GM19193 (cell line): ENCODE results near the gene LCN12.

ENCODE experiments used
- POLR2A ChIP-seq: IDR thresholded peaks from 4 replicates; pipeline ENCODE4 v1.6.1; 2011; ENCODE audit not compliant: insufficient read depth, insufficient read length; ENCODE audit errors: extremely low read depth

LCN12 gene

DNA sequence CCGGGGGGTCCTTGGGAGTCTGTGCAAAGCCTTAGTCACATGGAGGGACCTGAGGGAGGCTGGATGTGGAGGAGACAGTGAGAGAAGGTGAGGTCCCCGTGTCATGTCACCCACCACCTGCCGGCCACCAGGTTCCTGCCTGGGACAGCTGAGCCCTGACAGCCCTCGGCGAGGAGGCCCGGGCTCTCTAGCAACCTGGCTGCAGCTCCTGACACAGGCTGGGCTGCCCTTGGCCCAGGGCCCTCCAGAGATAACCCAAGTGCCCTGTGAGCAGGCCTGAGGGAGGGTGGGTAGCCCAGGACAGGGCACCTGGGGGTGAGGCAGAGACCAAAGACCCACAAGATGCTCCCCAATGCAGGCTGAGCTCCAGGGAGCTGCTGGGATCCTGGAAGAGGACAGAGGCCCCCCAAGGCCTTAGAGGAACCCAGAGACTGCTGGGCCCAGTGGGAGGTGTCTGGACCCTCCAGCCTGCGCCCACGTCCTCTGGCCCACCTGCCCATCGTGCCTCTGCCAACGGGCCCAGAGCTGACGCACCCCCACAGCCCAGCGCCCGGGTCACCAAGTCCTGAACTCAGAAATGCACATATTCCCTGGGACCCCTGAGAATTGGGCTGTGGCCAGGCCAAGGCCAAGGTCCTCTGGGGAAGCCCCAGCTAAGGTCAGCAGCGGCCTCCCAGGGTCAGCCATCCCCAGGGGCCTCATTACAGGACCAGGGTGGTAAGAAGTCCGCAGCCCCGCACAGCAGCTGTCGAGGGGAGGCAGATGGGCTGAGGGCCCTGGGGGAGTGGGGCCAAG lies 16.5 kb downstream of the LCN12 start:
- TF ChIP-seq POLR2A: no peak

- no peak for TF ChIP-seq POLR2A
These were observed 17.1 kb downstream of the LCN12 start for GRCh38 chr9:136969150-136969549.

DNA sequence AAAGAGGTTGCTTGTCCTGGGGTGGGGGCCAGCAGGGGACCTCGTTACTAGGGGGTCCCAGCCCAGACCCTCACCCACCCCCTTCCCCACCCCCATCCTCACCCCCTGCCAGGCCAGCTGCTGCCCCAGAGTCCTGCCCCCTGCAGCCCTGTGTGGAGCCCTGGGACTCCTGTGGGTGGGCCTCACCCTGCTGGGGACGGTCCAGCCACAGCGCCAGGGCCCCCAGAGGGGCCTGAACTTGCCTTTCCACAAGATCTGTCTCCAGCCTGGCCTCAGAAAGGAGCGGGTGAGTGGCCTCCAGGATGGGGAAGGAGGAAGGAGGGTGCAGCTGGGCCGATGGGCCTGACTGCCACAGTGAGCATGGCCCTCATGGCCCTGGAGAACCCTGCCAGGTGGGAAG lies 17.7 kb downstream of the LCN12 start:
- no peak for TF ChIP-seq POLR2A

DNA sequence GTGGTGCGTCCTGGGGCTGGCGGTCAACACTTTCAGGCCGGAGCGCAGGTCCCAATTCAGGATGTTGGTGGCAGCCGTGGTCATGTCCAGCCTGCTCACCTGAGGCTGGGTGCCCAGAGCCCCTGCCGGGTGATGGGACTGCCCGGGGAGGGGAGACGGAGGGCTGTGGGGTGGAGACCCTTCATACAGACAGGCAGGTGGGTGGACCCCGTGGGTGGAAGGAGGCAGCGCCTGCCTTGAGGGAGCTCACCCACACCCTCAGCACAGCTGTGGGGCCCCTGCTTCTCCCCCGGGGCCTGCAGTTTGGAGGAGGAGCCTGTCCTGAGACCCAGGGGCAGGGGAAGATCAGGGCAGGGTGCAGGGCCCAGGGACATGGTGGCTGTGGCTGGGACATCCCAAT lies 18.3 kb downstream of the LCN12 start:
- TF ChIP-seq POLR2A: no peak

- no peak for TF ChIP-seq POLR2A
These were observed 19.7 kb downstream of the LCN12 start for GRCh38 chr9:136971746-136972145.

DNA sequence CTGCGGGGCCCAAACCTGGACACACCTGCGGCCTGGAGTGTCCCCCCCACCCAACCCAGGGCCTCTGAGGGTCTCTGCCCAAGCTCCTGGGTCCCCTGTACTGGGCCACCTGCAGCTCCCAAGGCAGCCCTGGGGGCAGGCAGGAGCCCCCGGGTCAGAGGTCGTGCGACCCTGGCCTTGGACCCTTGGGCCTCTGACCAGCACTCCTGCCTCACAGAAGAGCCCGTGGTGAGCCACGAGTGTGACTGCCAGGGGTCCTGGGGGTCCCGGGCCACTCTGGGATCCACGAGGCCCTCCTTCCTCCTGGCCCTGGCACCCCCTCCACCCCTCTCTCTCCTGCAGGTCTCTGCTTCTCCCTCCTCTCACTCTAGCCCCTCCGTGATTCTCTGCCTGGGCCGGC lies 20.3 kb downstream of the LCN12 start:
- TF ChIP-seq POLR2A: no peak

DNA sequence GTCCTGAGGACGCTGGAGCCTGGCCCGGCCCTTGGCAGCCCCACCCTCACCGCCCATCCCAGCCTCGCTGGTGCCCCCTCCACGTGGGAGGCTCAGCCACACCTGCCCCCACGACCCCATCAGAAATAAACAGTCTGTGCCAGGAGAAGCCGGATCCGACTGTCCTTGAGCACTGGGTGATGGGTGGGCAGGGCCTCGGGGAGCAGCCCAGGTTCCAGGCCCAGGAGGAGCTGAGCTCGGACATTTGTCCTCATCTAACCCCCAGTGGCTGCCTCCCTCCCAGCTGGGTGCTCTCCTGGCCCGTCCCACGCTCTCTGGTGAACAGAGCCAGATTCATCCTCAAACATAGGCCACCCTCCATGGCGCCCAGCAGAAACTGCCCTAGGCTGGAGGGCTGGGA lies 20.7 kb downstream of the LCN12 start:
- no peak for TF ChIP-seq POLR2A

DNA sequence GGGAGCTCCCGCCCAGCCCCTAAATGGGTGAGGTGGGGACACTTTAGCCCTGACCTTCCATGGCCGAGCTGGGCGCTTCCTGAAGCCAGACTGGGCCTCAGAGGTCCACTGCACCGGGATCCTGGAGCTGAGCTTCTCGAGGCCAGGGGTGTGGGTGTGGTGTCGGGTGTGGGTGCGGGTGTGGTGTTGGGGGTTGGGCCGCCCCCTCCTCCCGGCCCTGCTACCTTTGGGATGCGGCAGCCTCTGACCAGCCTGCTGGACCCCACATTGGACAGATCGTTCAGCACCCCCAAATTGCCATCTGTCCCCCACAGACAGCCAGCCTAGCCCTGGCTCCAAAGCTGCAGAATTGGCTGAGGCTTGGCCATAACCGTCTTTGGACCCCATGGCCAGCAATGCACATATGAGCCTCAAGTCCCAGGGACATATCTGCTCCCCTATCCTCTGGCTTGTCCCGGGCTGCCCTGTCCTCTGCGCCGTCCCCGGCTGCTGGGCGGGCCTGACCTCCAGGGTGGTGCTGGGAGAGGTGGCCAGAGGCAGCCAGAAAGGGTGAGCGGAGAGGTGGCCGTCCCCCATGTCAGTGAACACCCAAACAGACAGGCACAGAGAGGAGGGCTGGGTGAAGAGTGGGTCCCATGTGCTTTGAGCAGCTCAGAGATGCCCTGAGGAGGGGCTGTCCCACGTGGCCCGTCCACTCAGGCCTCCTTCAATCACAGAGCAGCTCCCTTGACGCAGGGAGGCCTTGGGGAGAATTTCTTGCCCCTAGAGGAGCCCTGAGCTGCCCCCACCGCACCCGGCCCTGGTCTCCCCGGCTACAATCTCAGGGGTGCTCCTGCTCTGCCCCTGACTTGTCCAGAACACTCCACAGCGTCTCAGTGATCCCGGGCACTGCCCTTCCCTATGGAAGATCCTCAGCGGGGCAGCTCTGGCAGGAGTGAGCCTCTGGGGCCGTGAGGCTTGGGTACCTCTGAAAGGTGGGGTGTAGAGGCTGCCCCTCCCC lies 21.8 kb downstream of the LCN12 start:
- TF ChIP-seq POLR2A: no peak

DNA sequence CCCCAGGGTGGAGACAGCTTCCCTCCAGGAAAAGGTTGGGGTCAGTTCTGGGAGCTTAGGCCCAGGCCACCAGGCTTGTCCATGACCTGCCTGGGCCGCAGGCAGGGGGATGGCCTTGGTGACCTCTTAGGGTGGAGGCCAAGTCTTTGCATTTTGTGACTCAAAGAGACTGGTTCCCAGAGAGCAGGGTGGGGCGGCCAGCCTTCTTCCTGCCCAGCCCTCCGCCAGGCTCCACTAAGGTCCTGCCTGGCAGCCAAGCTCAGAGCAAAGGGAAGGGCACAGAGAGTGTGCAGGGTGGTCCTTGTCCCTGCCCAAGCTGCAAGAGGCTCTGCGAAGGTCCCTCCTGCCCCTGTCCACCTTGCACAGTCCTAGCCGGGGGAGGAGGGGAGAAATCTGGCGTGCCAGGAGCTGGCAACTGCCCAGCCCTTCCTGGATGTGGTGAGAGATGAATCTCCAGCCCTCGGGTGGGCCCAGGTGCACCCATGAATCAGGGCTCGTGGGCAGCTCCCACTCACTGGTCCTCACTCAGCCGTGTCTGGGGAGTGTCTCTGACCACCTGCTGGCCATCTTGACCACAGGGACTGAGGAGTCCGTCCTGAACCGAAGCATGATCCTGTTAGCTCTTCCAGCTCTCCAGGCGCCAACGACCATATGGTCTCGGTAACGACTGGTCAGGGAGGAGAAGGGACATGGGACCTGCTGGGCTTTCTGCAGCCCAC lies 22.9 kb downstream of the LCN12 start:
- TF ChIP-seq POLR2A: no peak

DNA sequence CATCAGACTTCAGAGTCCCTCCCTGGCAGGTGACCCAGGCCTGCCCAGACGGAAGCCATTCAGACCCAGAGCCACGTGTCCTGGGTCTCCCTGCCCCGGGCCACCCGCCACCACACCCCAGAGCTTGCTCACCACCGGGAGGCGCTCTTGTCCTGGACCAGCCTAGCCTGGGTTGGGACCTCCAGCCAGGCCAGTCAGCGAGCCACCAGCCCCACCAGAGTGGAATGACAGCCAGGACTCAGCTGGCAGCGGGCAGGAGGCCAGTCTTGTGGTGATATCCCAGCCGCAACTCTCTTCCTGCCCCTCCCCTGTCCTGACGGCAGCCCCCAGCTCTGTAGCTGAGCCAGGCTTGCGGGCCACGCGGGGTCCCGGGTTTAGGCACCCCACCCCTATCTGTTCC lies 23.6 kb downstream of the LCN12 start:
- TF ChIP-seq POLR2A: no peak

DNA sequence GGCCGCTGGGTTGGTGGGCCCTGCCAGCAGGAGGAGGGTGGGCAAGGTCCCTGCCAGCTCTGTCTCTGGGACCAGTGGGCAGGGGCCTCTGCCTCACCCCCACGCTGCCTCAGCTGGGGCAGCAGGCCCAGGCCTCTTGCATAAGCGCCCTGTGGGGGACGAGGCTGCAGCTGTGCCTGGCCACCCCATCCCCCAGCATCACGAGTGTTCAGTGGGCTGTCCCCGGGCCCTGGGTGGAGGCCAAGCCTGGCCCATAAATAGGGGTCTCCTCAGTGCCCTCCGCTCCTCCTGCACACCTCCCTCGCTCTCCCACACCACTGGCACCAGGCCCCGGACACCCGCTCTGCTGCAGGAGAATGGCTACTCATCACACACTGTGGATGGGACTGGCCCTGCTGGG lies 25.1 kb downstream of the LCN12 start, which contains the start of gene PTGDS:
Gene PTGDS (plus strand): TSS at position 282 of the 400 bp plus-strand sequence. CDS start 75 bp downstream, at position 357.
- no peak for TF ChIP-seq POLR2A

DNA sequence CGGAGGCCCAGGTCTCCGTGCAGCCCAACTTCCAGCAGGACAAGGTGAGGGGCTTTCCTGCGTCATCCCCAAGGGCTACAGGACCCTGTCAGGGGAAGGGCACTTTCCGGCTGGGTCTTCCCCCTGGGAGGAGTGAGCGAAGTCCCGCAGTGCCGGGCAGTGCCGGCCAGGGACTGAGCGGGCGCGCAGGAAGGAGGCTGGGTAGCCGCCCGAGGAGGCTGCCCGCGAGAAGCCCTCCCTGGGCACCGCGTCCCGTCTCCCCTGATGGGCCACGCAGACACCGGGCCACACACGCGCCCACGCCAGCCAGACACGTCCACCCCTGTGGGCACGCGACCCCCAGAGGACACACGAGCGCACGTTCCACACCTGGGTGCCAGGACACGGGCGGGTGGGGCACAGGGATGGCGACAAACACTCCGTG lies 25.6 kb downstream of the LCN12 start:
- no peak for TF ChIP-seq POLR2A

- TF ChIP-seq POLR2A: no peak
These were observed 26.2 kb downstream of the LCN12 start for GRCh38 chr9:136978073-136978864.
